ENCODE data around the gene FAM107B.

Gene FAM107B

DNA sequence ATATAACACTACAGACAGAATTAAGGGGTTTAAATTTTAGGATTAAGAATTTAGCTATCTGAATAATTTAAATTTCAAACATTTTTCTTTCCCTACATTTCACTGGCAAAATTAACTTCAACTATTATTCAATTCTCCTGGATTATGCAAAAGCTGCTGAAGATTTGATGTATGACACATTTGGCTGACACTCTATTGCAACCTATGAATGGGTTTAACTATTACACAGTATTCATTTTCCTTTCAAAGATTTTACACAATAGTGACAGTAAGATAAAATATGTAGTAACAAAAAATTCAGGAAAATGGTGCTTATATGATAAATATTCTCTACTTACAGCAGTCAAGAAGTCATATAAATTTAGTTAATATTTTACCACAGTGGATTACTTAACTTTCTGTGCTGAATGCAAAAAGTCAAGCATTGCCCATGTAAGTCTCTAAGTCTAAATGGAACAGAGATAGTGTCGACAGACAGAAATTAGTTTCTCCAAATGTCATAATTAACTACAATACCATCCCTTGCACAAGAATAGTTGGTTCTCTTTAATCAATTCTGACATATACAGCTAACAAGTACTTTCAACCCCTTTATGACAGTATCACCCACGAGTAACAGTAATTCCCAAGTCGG is 249.9 kb downstream of the FAM107B start:
- H3K4me3 ChIP-seq (replicated peaks; ENCODE audit: low read depth, low read length): no peak overlapping the region
- DNase-seq (ENCODE audit: extremely low read depth, low read depth): no peak
- TF ChIP-seq, protein P1, sequence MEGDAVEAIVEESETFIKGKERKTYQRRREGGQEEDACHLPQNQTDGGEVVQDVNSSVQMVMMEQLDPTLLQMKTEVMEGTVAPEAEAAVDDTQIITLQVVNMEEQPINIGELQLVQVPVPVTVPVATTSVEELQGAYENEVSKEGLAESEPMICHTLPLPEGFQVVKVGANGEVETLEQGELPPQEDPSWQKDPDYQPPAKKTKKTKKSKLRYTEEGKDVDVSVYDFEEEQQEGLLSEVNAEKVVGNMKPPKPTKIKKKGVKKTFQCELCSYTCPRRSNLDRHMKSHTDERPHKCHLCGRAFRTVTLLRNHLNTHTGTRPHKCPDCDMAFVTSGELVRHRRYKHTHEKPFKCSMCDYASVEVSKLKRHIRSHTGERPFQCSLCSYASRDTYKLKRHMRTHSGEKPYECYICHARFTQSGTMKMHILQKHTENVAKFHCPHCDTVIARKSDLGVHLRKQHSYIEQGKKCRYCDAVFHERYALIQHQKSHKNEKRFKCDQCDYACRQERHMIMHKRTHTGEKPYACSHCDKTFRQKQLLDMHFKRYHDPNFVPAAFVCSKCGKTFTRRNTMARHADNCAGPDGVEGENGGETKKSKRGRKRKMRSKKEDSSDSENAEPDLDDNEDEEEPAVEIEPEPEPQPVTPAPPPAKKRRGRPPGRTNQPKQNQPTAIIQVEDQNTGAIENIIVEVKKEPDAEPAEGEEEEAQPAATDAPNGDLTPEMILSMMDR (IDR thresholded peaks at IDR 0.05; ENCODE audit: low read depth, low read length, missing control alignments): no peak

DNA sequence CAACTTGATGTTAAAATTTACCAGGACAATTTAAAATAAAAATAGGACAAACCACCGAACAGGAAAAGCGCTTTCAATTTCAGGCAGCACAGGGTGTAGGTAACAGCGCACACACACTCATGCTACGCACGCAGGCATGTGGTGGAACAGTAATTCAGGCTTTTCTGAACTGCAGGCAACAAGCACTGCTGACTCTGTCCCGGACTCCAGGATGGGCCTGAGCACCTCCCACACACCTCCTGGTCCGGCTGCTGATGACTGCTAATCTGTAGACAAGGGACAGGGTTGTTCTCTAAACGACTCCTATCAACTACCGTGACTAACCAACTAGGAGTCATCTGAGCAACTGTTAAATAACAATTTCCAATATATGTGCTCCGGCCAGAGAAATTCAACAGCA is 251.4 kb downstream of the FAM107B start:
- H3K4me3 ChIP-seq (replicated peaks; ENCODE audit: low read depth, low read length): no peak overlapping the region
- no peak for DNase-seq (ENCODE audit: extremely low read depth, low read depth)
- TF ChIP-seq, protein P1 (IDR thresholded peaks at IDR 0.05; ENCODE audit: low read depth, low read length, missing control alignments): no peak

- H3K4me3 ChIP-seq (replicated peaks; ENCODE audit: low read depth, low read length): no peak overlapping the region
- DNase-seq (ENCODE audit: extremely low read depth, low read depth): no peak
- TF ChIP-seq, protein P1 (IDR thresholded peaks at IDR 0.05; ENCODE audit: low read depth, low read length, missing control alignments): no peak
These were observed 254.9 kb downstream of the FAM107B start for GRCh38 chr10:14519785-14520184.

- no peak overlapping the region for H3K4me3 ChIP-seq (replicated peaks; ENCODE audit: low read depth, low read length)
- TF ChIP-seq, protein P1 (IDR thresholded peaks at IDR 0.05; ENCODE audit: low read depth, low read length, missing control alignments): no peak
- no peak for DNase-seq (ENCODE audit: extremely low read depth, low read depth)
These were observed 256.5 kb downstream of the FAM107B start for GRCh38 chr10:14518149-14518548.

GRCh38 chr10:14513123-14513522 is 261.6 kb downstream of the FAM107B start:
- DNase-seq (ENCODE audit: extremely low read depth, low read depth): no peak
- no peak overlapping the region for H3K4me3 ChIP-seq (replicated peaks; ENCODE audit: low read depth, low read length)
- TF ChIP-seq, protein P1 (IDR thresholded peaks at IDR 0.05; ENCODE audit: low read depth, low read length, missing control alignments): no peak

- TF ChIP-seq, protein P1 (IDR thresholded peaks at IDR 0.05; ENCODE audit: low read depth, low read length, missing control alignments): no peak
- no peak overlapping the region for H3K4me3 ChIP-seq (replicated peaks; ENCODE audit: low read depth, low read length)
These were observed 264.4 kb downstream of the FAM107B start for GRCh38 chr10:14510346-14510745.

DNA sequence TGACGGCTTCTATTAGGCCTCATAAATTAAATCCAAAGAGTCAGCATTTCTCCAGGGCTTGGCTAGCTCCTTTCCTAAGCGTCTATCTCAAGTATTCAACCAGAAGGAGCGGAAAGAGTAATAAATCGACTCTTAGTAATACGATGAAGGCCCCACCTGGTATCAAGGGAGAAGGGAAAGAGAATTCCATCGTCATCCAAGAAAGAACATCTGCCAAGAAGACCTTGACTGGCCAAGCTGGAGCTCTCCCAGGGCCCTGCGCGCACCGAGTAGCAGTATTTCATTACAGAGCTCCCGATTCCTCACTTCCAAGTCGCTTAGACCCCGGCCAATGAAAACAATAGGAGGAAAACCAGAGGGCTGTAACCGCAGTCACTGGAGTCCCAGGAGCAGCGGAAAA is 266.0 kb downstream of the FAM107B start:
- no peak overlapping the region for H3K4me3 ChIP-seq (replicated peaks; ENCODE audit: low read depth, low read length)
- no peak for DNase-seq (ENCODE audit: extremely low read depth, low read depth)
- TF ChIP-seq, protein P1 (IDR thresholded peaks at IDR 0.05; ENCODE audit: low read depth, low read length, missing control alignments): no peak

More at GRCh38 chr10:14510346-14510745, 264.4 kb downstream of the FAM107B start:
- no peak for DNase-seq (ENCODE audit: extremely low read depth, low read depth)

All from HFF-Myc (cell line).